ENCODE measurements around the gene THSD7B. TPM values are rescaled to one million over a fixed set of nuclear protein-coding genes. Genes with fewer than 3 reads are reported as not detected.

THSD7B gene
- total and polyA plus RNA-seq, 10 of the 15 experiments (the other 5 are each of a cell fraction or from before 2014, with no cell fraction given), result 0.03 to 0.56 (median 0.28) TPM

- no peak for TF ChIP-seq NFYB (IDR thresholded peaks at IDR 0.05; ENCODE audit: insufficient read depth, low read depth, low read length)
- no peak for TF ChIP-seq HDAC2 (IDR thresholded peaks at IDR 0.05)
Measured at GRCh38 chr2:137420744-137421143, 655.4 kb downstream of the THSD7B start (continued).

- no peaks in the 10 kb centered on the region for H3K9me3 ChIP-seq (replicated peaks; ENCODE audit: control insufficient read depth, insufficient read depth, low read length)
- H3K4me3 ChIP-seq, result no peak overlapping the region
- ChIA-PET RAD21 (ENCODE audit: unreplicated experiment) (no interaction called here), POLR2A (no interaction called here), CTCF (no interaction called here), SMC1A (ENCODE audit: uncharacterized antibody, unreplicated experiment) (no interaction called here)
- H3K79me2 ChIP-seq (ENCODE audit: control insufficient read depth, insufficient read depth, low read length), result no peaks in the 10 kb centered on the region
- intact Hi-C loops (cut with micrococcal nuclease; ENCODE audit: unreplicated experiment), result loop anchor here (2.0 kb wide), 1 partner anchor 20 kb away; no protein-coding TSS in a partner anchor
- FAIRE-seq, result no peak
- DNase-seq (ENCODE audit: low read depth, low spot score), result no peak
- no peaks in the 10 kb centered on the region for H3K4me1 ChIP-seq (ENCODE audit: control insufficient read depth, insufficient read depth, low read length)
- no TSS peak for BruUV-seq (replicated peaks)
- no peak overlapping the region for H3K9ac ChIP-seq (ENCODE audit: control insufficient read depth, insufficient read depth, low read length)
- no peaks in the 10 kb centered on the region for H3K36me3 ChIP-seq (ENCODE audit: control insufficient read depth in 2 of 2, insufficient read depth in 2 of 2, low read length in 1 of 2)
- no peak overlapping the region for H3K27ac ChIP-seq (ENCODE audit: control insufficient read depth, insufficient read depth)
- no peak for ATAC-seq
- 0% methylated on average over 1 of the region's 1 CpG for WGBS (ENCODE audit: insufficient coverage, insufficient replicate concordance, low lambda C conversion rate, missing lambda C conversion rate)
- no peak overlapping the region for H3K4me2 ChIP-seq (ENCODE audit: control insufficient read depth, insufficient read depth)
- H3K27me3 ChIP-seq (replicated peaks in 1 of 2; ENCODE audit: control insufficient read depth in 2 of 2, insufficient read depth in 2 of 2, low read length in 1 of 2), result no peaks in the 10 kb centered on the region
- no peaks in the 10 kb centered on the region for H4K20me1 ChIP-seq (ENCODE audit: control insufficient read depth, insufficient read depth)
- H2AFZ ChIP-seq (ENCODE audit: control insufficient read depth, low read depth, low read length), result no peak overlapping the region
- in situ Hi-C loops (cut with MboI), result no loop called here
- TF ChIP-seq PRDM15 (CRISPR knock-in tag; IDR thresholded peaks at IDR 0.05), result no peak
- TF ChIP-seq LARP7 (IDR thresholded peaks at IDR 0.05), result no peak
- TF ChIP-seq ATF3 (IDR thresholded peaks at IDR 0.05; ENCODE audit: borderline replicate concordance, extremely low read depth, low read depth, low read length), result no peak
- TF ChIP-seq PML (IDR thresholded peaks at IDR 0.05; ENCODE audit: low read length), result no peak
- TF ChIP-seq, protein P1, sequence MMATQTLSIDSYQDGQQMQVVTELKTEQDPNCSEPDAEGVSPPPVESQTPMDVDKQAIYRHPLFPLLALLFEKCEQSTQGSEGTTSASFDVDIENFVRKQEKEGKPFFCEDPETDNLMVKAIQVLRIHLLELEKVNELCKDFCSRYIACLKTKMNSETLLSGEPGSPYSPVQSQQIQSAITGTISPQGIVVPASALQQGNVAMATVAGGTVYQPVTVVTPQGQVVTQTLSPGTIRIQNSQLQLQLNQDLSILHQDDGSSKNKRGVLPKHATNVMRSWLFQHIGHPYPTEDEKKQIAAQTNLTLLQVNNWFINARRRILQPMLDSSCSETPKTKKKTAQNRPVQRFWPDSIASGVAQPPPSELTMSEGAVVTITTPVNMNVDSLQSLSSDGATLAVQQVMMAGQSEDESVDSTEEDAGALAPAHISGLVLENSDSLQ (IDR thresholded peaks at IDR 0.05), result no peak
- TF ChIP-seq EP300 (IDR thresholded peaks at IDR 0.05; ENCODE audit: borderline replicate concordance in 1 of 2, control insufficient read depth in 1 of 2, low read depth in 2 of 2, low read length in 2 of 2), result no peak
- no peak for TF ChIP-seq BCL11A (IDR thresholded peaks at IDR 0.05; ENCODE audit: low read depth, low read length)
- TF ChIP-seq SMAD1 (IDR thresholded peaks at IDR 0.05; ENCODE audit: low read depth, partially characterized antibody), result no peak
- no peak for TF ChIP-seq SP1 (IDR thresholded peaks at IDR 0.05; ENCODE audit: low read depth, low read length)
- TF ChIP-seq NFIC (IDR thresholded peaks at IDR 0.05; ENCODE audit: low read depth, low read length), result no peak
Measured at GRCh38 chr2:137435162-137435561, 669.8 kb downstream of the THSD7B start.
